ENCODE results near the gene METTL9. TPM values are rescaled to one million over a fixed set of nuclear protein-coding genes. Genes with fewer than 3 reads are reported as not detected.
"Not testable (repeated sequence)": the region's sequence is repeated elsewhere in the genome, so short reads cannot be mapped to it uniquely, and the experiment has no call there.

The METTL9 gene
- total and polyA plus RNA-seq, 7 donors, result 56.0 to 155 (median 108) TPM

DNA sequence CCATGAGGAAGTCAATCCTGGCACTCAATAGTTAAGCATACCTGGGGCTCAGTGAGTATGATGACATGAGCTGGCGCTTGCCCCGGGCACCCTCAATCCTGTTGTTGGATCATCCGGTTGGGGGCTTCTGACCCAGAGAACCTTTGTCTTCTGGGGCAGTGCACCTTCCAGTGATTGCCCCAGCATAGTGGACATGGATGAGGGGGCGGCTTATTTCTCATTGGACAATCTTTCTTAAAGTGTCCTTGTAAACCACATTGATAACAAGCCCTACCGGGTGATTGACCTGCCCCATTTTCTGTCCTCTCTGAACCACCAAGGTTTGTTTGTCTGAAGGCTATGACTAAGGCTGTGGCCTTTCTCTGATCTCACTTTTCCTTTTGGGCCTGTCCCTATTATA is 34.8 kb downstream of the METTL9 start:
- H3K4me3 ChIP-seq, result no peak overlapping the region
- no peaks in the 10 kb centered on the region for H3K9me3 ChIP-seq
- H3K4me1 ChIP-seq, result no peaks in the 10 kb centered on the region
- 94 to 96% methylated on average over 5 of the region's 5 CpGs for WGBS, 2 donors
- DNase-seq, result no peak
- H3K27ac ChIP-seq, result no peak overlapping the region
- no peaks in the 10 kb centered on the region for H3K27me3 ChIP-seq
- intact Hi-C loops (cut with DNase I), result no loop called here
- no peak for TF ChIP-seq POLR2AphosphoS5 (IDR thresholded peaks at IDR 0.05)
- TF ChIP-seq, protein P1, sequence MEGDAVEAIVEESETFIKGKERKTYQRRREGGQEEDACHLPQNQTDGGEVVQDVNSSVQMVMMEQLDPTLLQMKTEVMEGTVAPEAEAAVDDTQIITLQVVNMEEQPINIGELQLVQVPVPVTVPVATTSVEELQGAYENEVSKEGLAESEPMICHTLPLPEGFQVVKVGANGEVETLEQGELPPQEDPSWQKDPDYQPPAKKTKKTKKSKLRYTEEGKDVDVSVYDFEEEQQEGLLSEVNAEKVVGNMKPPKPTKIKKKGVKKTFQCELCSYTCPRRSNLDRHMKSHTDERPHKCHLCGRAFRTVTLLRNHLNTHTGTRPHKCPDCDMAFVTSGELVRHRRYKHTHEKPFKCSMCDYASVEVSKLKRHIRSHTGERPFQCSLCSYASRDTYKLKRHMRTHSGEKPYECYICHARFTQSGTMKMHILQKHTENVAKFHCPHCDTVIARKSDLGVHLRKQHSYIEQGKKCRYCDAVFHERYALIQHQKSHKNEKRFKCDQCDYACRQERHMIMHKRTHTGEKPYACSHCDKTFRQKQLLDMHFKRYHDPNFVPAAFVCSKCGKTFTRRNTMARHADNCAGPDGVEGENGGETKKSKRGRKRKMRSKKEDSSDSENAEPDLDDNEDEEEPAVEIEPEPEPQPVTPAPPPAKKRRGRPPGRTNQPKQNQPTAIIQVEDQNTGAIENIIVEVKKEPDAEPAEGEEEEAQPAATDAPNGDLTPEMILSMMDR (IDR thresholded peaks at IDR 0.05), result no peak
- TF ChIP-seq EP300 (IDR thresholded peaks at IDR 0.05), result no peak
- no peak for TF ChIP-seq POLR2A (IDR thresholded peaks at IDR 0.05)
- H3K36me3 ChIP-seq, result peaks cover 0 to 30% (median 4%) of the 10 kb centered on the region in 4 donors

GRCh38 chr16:21635694-21636093 is 36.3 kb downstream of the METTL9 start:
- not testable (repeated sequence) for H3K27ac ChIP-seq, H3K4me3 ChIP-seq
- WGBS, 2 donors, result 92 to 96% methylated on average over 9 of the region's 9 CpGs

DNA sequence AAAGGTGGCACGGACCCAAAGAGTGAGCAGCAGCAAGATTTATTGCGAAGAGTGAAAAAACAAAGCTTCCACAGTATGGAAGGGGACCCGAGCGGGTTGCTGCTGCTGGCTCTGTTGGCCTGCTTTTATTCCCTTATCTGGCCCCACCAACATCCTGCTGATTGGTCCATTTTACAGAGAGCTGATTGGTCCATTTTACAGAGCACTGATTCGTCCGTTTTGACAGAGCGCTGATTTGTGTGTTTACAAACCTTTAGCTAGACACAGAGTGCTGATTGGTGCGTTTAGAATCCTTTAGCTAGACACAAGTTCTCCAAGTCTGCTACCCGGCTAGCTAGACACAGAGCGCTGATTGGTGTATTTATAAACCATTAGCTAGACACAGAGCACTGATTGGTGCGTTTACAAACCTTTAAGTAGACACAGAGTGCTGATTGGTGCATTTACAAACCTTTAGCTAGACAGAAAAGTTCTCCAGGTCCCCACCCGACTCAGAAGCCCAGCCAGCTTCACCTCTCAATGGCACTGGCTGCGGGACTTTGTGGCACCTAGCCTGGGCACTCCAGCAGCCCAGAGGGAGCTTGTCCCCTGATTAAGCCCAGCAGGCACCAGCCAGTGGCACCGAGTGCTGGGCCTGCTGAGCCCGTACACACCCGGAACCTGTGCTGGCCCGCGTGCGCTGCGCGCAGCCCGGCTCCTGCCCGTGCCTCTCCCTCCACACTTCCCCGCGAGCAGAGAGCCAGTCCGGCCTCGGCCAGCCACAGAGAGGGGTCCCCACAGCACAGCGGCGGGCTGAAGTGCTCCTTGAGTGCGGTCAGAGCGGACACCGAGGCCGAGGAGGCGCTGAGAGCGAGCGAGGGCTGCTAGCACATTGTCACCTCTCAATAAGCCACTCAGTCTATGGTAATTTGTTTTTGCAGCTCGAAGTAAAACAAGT is 37.9 kb downstream of the METTL9 start:
- H3K27ac ChIP-seq, result no peak overlapping the region
- no peaks in the 10 kb centered on the region for H3K27me3 ChIP-seq
- H3K4me3 ChIP-seq, result no peak overlapping the region
- intact Hi-C loops (cut with DNase I), result no loop called here
- H3K4me1 ChIP-seq, result no peaks in the 10 kb centered on the region
- TF ChIP-seq POLR2A (IDR thresholded peaks at IDR 0.05) (no peak), EP300 (IDR thresholded peaks at IDR 0.05) (no peak), POLR2AphosphoS5 (IDR thresholded peaks at IDR 0.05) (no peak)
- TF ChIP-seq, protein P1 (IDR thresholded peaks at IDR 0.05), result no peak
- no peak for DNase-seq
- H3K36me3 ChIP-seq, result peaks cover 0 to 16% (median 0%) of the 10 kb centered on the region in 4 donors
- no peaks in the 10 kb centered on the region for H3K9me3 ChIP-seq
- 96% methylated on average over 37 of the region's 37 CpGs for WGBS, 2 donors

More at GRCh38 chr16:21635694-21636093, 36.3 kb downstream of the METTL9 start:
- H3K27me3 ChIP-seq; intact Hi-C loops (cut with DNase I); H3K4me1 ChIP-seq; H3K9me3 ChIP-seq; DNase-seq: not testable (repeated sequence)
- H3K36me3 ChIP-seq, result peaks cover 0 to 16% (median 0%) of the 10 kb centered on the region in 4 donors

- H3K9me3 ChIP-seq, result no peaks in the 10 kb centered on the region
- no peak overlapping the region for H3K4me3 ChIP-seq
- no peak for DNase-seq
- WGBS, 2 donors, result 50% methylated on average over 4 of the region's 4 CpGs
- no peaks in the 10 kb centered on the region for H3K4me1 ChIP-seq
- no peak for TF ChIP-seq POLR2AphosphoS5 (IDR thresholded peaks at IDR 0.05)
- TF ChIP-seq EP300 (IDR thresholded peaks at IDR 0.05), result no peak
- TF ChIP-seq POLR2A (IDR thresholded peaks at IDR 0.05), result no peak
- TF ChIP-seq, protein P1 (IDR thresholded peaks at IDR 0.05), result no peak
- intact Hi-C loops (cut with DNase I), result no loop called here
- H3K27me3 ChIP-seq, result no peaks in the 10 kb centered on the region
- H3K36me3 ChIP-seq, result peaks cover 0 to 16% (median 0%) of the 10 kb centered on the region in 4 donors
- H3K27ac ChIP-seq, result no peak overlapping the region
Observed at GRCh38 chr16:21638573-21638975, 39.2 kb downstream of the METTL9 start.

GRCh38 chr16:21639493-21639892 is 40.1 kb downstream of the METTL9 start:
- WGBS, 2 donors, result 86 to 89% methylated on average over 2 of the region's 2 CpGs
- intact Hi-C loops (cut with DNase I), result no loop called here
- H3K4me3 ChIP-seq, result no peak overlapping the region

More at GRCh38 chr16:21639493-21639892, 40.1 kb downstream of the METTL9 start:
- TF ChIP-seq POLR2AphosphoS5 (IDR thresholded peaks at IDR 0.05) (no peak), EP300 (IDR thresholded peaks at IDR 0.05) (no peak), POLR2A (IDR thresholded peaks at IDR 0.05) (no peak)
- TF ChIP-seq, protein P1 (IDR thresholded peaks at IDR 0.05), result no peak
- H3K36me3 ChIP-seq, result peaks cover 0 to 10% (median 0%) of the 10 kb centered on the region in 4 donors
- H3K4me1 ChIP-seq, result peaks cover 0 to 1% (median 0%) of the 10 kb centered on the region in 4 donors
- H3K27ac ChIP-seq, result no peak overlapping the region
- no peaks in the 10 kb centered on the region for H3K27me3 ChIP-seq
- no peak for DNase-seq
- no peaks in the 10 kb centered on the region for H3K9me3 ChIP-seq
